Measurements from ENCODE around the gene EXOC6B. TPM values are rescaled to one million over a fixed set of nuclear protein-coding genes. Genes with fewer than 3 reads are reported as not detected.

Gene EXOC6B
- total and polyA plus RNA-seq, 9 of the 15 experiments (the other 6 are each of a cell fraction or from before 2014, with no cell fraction given): 0.28 to 4.2 (median 2.0) TPM

DNA sequence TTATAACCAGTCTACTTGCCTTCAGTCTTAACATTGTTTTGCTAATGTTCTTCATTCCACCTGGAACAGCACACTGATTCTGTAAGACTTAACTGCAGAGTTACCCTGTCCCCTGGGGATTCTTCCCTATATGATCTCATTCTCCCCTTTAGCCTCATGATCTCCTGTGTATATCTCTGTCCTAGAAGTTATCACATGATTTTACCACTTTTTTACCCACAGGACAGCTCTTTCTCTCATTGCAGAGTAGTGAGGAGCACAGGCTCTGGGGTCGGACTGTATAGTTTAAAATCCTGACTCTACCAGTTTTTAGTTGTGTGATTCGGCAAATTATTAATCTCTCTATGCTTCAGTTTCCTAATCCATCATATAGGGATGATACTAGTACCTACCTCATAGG, 14.2 kb upstream of the EXOC6B start (continued):
- TF ChIP-seq, protein P1, sequence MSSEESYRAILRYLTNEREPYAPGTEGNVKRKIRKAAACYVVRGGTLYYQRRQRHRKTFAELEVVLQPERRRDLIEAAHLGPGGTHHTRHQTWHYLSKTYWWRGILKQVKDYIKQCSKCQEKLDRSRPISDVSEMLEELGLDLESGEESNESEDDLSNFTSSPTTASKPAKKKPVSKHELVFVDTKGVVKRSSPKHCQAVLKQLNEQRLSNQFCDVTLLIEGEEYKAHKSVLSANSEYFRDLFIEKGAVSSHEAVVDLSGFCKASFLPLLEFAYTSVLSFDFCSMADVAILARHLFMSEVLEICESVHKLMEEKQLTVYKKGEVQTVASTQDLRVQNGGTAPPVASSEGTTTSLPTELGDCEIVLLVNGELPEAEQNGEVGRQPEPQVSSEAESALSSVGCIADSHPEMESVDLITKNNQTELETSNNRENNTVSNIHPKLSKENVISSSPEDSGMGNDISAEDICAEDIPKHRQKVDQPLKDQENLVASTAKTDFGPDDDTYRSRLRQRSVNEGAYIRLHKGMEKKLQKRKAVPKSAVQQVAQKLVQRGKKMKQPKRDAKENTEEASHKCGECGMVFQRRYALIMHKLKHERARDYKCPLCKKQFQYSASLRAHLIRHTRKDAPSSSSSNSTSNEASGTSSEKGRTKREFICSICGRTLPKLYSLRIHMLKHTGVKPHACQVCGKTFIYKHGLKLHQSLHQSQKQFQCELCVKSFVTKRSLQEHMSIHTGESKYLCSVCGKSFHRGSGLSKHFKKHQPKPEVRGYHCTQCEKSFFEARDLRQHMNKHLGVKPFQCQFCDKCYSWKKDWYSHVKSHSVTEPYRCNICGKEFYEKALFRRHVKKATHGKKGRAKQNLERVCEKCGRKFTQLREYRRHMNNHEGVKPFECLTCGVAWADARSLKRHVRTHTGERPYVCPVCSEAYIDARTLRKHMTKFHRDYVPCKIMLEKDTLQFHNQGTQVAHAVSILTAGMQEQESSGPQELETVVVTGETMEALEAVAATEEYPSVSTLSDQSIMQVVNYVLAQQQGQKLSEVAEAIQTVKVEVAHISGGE (CRISPR knock-in tag; IDR thresholded peaks at IDR 0.05): no peak
- no peak for TF ChIP-seq U2AF1 (optimal IDR thresholded peaks at IDR 0.05; ENCODE audit: low read depth, low read length)

DNA sequence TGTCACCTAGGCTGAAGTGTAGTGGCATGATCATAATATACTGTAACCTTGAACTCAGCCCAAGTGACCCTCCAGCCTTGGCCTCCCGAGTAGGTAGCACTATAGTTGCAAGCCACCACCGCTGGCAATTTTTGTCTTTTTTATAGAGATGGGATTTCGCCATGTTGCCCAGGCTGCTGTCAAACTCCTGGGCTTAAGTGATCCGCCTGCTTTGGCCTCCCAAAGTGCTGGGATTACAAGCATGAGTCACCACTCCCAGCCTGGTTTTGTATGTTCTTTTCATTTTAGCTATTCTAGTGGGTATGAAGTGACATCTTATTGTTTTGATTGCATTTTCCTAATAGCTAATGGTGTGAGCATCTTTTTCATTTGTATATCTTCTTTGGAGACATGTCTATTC, 11.3 kb upstream of the EXOC6B start:
- Histone ChIP-seq H3K79me2 (ENCODE audit: control insufficient read depth, insufficient read depth, low read length) (no peaks in the 10 kb centered on the region), H3K4me2 (ENCODE audit: insufficient read depth, low read length) (no peak overlapping the region), H3K9me1 (ENCODE audit: control insufficient read depth, insufficient read depth, low read length) (no peaks in the 10 kb centered on the region), H4K20me1 (replicated peaks; ENCODE audit: control insufficient read depth, insufficient read depth, low read length) (no peaks in the 10 kb centered on the region; the same call in 1 of the 2 replicates), H2AFZ (ENCODE audit: low read depth, low read length) (no peak overlapping the region), H3K9me3 (replicated peaks; ENCODE audit: control insufficient read depth, insufficient read depth, low read depth, low read length) (no peaks in the 10 kb centered on the region), H3K36me3 (ENCODE audit: control insufficient read depth, insufficient read depth, low read length) (no peaks in the 10 kb centered on the region), H3K27me3 (ENCODE audit: control insufficient read depth in 2 of 2, insufficient read depth in 2 of 2, low read length in 2 of 2) (peaks cover 8 to 14% of the 10 kb centered on the region in 2 experiments; a peak in 4 of 5 replicates), H3K9ac (ENCODE audit: insufficient read depth in 1 of 2, low read depth in 2 of 2, low read length in 2 of 2) (no peak overlapping the region), H3K4me1 (replicated peaks in 1 of 2; ENCODE audit: control insufficient read depth in 2 of 2, insufficient read depth in 2 of 2, low read length in 2 of 2) (no peaks in the 10 kb centered on the region), H3K4me3 (no peak overlapping the region), H3K27ac (ENCODE audit: extremely low read depth, low read depth, low read length) (no peak overlapping the region)
- intact Hi-C loops (cut with micrococcal nuclease): no loop called here
- CTCF ChIA-PET (ENCODE audit: low intra/inter-chr PET ratio): no interaction called here
- TF ChIP-seq, protein P2, sequence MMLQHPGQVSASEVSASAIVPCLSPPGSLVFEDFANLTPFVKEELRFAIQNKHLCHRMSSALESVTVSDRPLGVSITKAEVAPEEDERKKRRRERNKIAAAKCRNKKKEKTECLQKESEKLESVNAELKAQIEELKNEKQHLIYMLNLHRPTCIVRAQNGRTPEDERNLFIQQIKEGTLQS (IDR thresholded peaks at IDR 0.05): 0 out of 2 replicates have a peak, but pooled peaks have one; percentile 16
- TF ChIP-seq, protein P2 (CRISPR knock-in tag; conservative IDR thresholded peaks at IDR 0.05): no peak
- no peak for TF ChIP-seq SAFB (IDR thresholded peaks at IDR 0.05; ENCODE audit: borderline replicate concordance, low read depth, low read length)
- POLR2A ChIA-PET: interaction anchor here (0.8 kb wide), 1 partner anchor 46 kb away, joined by 3 read pairs; no protein-coding TSS in a partner anchor
- no peak for ATAC-seq
- no TSS peak for BruUV-seq (replicated peaks)
- DNase-seq (ENCODE audit: extremely low read depth in 1 of 4, low spot score in 3 of 4): no peak
- FAIRE-seq: no peak
- WGBS (ENCODE audit: insufficient coverage, low coverage, missing lambda C conversion rate): 0% methylated on average over 4 of the region's 4 CpGs
- in situ Hi-C loops (cut with MboI): no loop called here

Measured in K562 (cell line).